HPDE6-E6E7 (cell line): ENCODE data around the gene PPP1R27.

ENCODE experiments used
- DNase-seq: peaks from one replicate; pipeline ENCODE4 v3.0.0; 2011; ENCODE audit warnings: missing footprints; ENCODE audit errors: extremely low spot score

PPP1R27 gene

GRCh38 chr17:81804559-81805399 is 30.1 kb downstream of the PPP1R27 start:
- DNase-seq = no peak

GRCh38 chr17:81803728-81804558 is 30.9 kb downstream of the PPP1R27 start, which contains the start of gene GCGR:
Gene GCGR (plus strand): TSS chr17:81804150. CDS start chr17:81809019, 4,869 bp downstream.
- no peak for DNase-seq

GRCh38 chr17:81802856-81803643 is 31.8 kb downstream of the PPP1R27 start:
- no peak for DNase-seq

- no peak for DNase-seq
Observed at GRCh38 chr17:81802048-81802758, 32.6 kb downstream of the PPP1R27 start.

GRCh38 chr17:81801327-81801726 is 33.5 kb downstream of the PPP1R27 start:
- DNase-seq = no peak

- no peak for DNase-seq
Observed at GRCh38 chr17:81794509-81794908, 40.3 kb downstream of the PPP1R27 start.

GRCh38 chr17:81794074-81794476 is 40.8 kb downstream of the PPP1R27 start:
- DNase-seq = no peak

GRCh38 chr17:81792675-81793615 is 41.9 kb downstream of the PPP1R27 start:
- no peak for DNase-seq
